Kasumi-1 (cell line): ENCODE data around the gene RGS5.
"Not testable (repeated sequence)": the region's sequence is repeated elsewhere in the genome, so short reads cannot be mapped to it uniquely, and the experiment has no call there.

Experiments
- DNase-seq, 2 experiments: peaks; one replicate each; lab custom pipeline; 2025; lab: John Stamatoyannopoulos, UW

Gene RGS5, protein sequence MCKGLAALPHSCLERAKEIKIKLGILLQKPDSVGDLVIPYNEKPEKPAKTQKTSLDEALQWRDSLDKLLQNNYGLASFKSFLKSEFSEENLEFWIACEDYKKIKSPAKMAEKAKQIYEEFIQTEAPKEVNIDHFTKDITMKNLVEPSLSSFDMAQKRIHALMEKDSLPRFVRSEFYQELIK

DNA sequence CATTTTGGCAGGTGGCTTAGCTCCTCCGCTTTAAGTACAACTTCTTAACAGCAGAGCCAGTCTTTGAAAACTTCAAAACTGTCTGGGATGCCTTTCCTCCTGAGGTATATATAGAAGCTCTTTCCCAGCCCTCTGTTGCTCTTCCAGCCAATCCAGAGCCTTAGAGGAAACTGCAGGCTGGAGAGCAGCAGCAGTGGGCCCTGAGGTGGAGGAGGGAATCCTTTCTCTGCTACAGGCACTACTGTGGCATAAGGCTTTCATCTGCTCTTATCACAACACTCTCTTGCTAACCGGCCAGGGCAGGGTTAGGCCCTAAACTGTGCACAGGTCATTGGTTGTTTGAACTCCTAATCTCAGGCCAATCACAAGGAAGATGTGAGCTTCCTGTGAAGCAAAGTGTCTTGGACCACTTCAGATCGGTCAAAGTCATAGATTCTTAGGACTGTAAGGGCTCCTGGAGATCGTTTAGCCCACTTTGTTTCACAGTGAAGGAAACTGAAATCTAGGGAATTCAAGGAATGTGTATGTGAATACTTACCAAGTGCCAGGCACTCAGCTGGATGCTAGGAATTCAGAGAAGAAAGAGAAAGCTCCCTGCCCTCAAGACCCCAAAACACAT lies at the start of gene RGS5:
Gene RGS5, minus strand, starts transcription at position 84 of the 619 bp plus-strand sequence. Its CDS starts 81 bp downstream, at position 3.
- DNase-seq: no peak

DNA sequence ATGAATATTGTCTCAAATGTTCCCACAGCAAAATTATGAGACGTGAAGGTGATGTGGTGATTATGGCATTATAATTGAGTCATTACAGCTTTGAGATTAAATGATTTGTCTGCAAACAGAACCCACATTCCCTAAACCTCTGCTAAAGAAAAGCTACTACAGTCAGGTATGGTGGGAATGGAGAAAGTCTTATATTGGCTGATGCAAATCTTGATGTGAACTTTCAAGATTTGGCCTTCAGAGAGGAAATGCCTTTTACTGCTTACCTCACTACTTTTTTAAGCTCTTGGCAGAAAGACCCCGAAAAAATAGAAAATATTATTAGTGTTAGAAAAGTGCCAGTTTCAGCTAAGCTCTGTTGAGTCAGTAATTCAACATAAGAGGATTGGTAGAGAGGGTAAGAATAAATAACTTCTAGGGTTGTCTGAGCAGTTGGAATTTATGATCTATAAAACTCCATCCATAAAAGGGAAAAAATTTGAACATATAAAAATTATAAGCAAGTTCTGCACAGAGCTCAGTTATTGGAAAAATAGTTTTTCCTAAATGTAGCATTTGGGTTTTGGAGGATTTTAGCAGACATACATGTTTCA lies 47.8 kb upstream of the RGS5 start:
- no peak for DNase-seq

DNA sequence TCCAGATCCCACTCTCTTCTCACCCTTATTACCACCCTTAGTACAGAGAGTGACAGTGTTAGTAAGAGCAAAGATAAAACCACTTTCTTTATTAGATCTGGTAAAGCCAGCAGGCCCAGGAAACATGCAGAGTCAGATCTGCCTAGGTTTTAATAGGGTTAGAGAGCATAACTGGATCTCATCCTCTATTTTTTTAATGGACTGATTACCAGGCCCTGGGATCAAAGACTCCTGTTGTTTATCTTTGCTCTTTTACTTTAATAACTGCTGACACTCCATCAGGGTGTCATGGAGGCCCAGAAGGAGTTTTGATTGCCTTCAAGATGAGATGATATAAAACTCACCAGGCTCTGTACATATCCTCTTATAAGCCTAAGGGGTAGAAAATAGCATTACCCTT lies 45.3 kb upstream of the RGS5 start:
- no peak for DNase-seq

DNA sequence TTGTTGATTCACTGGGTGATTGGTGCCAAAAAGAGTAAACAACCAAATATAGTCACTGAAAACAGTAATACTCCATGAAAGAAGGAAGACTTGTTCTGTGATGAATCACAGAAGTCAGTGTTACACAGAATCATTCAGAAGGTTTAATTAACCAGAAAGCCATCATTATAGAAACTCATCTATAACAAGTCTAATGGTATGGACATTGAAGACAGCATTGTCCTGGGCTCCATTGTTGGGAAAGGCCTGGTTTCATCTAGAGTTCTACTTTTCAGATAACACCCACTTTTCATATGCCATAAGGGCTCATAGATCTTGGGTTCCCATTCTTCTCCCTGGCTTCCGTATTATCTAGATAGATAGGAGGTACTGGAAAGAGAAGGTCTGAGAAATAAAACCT lies 41.9 kb upstream of the RGS5 start:
- not testable (repeated sequence) for DNase-seq

DNA sequence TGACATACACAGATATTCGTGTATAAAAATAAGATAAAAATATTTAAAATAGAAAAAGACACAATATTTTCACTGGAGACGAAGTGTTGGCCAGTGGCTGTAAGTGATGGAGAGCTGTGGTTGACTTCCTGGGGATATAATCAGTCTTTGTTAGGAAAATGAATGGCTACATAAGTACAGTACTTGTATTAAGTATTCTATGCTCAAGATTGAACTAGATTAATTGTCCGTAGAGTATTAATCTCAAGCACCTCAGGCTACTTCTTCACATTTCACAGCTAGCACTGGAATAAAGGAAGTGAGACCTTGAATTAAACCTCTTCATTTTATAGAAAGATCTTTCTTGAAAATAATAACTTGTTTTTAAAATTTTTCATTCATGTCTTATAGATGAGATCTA lies 39.0 kb upstream of the RGS5 start:
- no peak for DNase-seq

DNA sequence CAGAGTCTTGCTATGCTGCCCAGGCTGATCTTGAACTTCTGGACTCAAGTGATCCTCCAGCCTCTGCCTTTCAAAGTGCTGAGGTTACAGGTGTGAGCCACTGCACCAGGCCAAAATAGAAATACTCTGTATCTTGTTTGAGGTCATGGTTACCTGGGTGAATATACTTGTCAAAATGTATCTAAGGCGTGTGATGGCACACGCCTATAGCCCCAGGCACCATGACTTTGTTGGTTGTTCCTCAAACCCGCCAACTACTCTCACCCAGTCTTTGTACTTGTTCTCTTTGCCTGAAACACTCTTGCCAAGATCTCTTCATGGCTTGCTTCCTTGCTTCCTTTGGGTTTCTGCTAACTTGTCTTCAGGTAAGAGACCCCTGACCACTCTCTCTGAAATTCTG lies 38.0 kb upstream of the RGS5 start:
- no peak for DNase-seq

DNA sequence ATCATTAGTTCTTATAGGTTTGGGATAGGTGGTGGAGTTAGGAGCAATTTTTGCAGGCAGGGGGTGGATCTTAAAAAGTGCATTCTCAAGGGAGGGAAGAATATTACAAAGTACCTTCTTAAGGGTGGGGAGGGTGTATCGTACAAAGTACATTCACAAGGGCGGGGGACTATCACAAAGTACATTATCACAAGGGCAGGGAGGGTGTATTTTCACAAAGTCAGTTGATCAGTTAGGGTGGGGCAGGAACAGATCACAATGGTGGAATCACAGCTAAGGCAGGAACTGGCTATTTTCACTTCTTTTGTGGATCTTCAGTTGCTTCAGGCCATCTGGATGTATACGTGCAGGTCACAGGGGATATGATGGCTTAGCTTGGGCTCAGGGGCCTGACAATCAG lies 30.9 kb upstream of the RGS5 start:
- not testable (repeated sequence) for DNase-seq

DNA sequence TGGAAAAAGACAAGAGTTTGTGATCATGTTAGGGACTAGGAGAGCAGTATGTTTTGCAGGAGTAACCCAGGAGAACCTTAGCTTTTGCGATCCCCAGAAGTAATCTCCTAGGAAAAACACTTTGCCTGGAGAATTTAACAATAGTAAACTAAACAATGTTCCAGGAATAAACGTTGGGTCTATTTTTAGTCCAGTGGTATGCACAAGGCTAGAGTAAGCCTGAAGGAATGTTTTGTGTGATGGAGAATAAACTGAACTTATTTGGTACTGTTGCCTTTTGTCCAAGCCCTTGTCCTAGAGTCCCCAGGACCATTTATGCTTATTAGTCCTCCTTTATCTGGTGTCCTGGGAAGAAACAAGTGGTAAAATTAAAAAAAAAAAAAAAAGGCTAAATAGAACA lies 28.7 kb upstream of the RGS5 start:
- DNase-seq: no peak

DNA sequence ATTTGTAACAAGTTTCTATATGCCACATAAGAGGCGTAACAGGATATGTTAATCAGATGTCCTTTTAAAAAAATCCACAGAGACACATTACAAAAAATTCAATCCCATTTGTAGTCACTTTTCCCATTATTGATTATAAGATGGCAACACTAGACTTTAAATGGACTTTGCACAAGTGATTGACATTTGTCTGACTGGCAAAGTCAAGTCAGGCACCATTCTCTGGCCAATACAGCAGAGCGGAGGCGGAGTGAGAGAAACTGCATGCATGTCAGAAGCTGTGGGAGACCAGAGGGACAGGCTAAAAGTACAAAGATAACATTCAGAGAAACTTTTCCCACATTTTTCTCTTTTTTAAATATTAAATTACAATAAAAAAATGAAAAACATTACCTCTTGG lies 28.1 kb upstream of the RGS5 start:
- no peak for DNase-seq

DNA sequence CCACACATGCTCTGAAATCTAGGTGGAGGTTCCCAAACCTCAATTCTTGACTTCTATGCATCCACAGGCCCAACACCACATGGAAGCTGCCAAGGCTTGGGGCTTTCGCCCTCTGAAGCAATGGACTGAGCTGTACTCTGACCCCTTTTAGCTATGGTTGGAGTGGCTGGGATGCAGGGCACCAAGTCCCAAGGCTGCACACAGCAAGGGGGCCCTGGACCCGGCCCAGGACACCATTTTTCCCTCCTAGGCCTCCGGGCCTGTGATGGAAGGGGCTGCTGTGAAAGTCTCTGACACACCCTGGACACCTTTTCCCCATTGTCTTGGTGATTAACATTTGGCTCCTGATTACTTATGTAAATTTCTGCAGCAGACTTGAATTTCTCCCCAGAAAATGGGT lies 25.6 kb upstream of the RGS5 start:
- DNase-seq: not testable (repeated sequence)

DNA sequence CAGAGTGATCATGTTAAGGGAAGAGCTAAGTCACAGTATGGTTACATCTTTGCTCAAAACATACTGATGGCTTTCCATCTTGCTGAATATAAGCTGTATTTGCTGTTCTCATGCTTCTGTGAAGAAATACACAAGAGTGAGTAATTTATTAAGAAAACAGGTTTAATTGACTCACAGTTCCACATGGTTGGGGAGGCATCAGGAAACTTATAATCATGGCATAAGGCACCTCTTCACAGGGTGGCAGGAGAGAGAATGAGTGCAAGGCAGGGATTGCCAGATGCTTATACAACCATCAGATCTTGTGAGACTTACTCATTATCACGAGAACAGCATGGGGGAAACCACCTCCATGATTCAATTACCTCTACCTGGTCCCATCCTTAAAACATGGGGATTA lies 24.4 kb upstream of the RGS5 start:
- DNase-seq: no peak

DNA sequence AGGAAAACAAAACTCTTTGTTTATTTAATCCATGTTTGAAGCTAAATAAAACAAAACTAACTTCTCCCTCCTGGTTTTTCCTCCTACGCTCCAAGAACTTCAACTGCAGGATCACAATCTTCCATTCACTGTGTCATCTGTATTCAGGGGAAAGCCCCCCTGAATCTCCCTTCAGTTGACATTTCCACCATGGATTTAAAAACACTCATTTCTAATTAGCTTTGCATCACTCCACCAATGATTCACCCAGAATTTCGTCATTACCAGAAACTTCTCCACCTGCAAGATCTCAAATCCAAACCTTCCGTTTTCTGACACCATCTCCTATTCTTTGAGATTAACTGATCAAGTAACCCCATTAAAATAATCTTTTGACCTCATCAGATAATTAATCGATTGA lies 10.9 kb upstream of the RGS5 start:
- no peak for DNase-seq

DNA sequence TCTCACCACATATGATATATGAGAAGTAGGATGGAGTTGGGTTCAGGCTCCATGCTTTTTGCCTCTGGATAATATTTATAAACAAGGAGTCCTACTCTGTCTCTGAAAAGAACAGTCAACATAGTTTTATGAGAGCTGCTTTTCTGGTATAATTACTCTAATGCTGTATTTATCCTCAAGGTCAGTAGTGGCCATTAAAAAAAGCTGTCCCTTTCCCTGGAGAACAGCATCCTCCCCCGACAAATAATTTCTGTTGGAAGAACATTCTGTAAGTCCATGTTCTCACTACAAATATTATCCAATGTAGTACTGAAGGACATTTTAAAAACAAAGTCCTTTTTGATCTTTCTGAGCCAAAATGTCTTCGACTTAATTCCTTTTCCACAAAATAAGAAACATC lies 9.0 kb upstream of the RGS5 start:
- DNase-seq: no peak

DNA sequence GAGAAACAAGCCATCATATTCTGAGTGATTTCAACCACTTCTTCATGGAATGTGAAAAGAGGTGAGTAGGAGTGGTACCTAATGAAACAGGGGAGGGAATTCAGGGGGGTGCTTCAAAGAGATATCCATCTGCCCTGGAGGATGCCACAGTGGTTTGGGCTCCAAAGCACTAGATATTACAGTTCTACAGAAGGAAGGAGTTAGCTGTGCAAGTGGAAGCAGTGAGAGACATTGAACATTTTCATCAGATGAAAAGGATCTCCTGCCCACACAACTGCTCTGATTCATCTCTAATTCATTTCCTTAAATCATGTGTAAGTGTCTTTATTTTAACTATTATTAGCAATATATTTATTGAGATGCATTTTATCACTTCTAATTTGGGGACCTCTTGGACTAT lies 2.8 kb upstream of the RGS5 start:
- DNase-seq: no peak

DNA sequence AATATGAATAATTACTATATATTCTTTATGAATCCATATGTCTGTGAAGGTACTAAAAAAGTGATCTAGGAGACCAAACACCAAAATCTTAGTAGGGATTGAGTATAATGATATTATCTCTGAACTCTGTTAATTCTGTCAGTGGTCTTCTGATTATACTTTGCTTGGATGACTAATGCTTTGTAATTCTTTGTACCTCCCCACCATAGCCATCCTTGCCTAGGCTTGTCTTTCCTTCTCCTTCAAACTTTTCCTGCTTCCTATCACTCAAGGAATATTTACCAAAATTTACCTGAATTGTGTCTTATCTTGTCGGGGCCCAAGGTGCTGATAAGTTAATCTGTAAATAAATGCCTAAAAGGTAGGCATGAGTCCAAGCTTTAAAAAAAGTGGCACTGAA lies 845 bp upstream of the RGS5 start:
- DNase-seq: no peak

DNA sequence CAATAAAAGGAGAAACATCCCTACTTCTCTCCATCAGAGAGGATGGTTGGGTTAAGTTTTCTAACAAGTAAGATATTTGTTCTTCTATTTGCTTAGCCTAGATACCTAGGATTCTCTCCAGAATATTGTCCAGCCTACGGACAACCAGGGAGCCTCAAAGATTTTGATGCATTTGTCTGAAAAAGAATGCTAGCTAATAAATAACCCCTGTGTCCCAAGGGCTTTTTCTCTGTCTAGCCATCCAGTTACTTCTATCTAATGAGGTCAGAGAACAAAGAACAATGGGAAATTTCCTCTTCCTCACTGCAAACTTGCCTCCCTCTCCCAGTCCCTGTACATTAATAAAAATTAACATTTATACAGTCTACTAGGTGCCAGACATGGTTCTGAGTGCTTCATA lies 810 bp downstream of the RGS5 start:
- DNase-seq: no peak

DNA sequence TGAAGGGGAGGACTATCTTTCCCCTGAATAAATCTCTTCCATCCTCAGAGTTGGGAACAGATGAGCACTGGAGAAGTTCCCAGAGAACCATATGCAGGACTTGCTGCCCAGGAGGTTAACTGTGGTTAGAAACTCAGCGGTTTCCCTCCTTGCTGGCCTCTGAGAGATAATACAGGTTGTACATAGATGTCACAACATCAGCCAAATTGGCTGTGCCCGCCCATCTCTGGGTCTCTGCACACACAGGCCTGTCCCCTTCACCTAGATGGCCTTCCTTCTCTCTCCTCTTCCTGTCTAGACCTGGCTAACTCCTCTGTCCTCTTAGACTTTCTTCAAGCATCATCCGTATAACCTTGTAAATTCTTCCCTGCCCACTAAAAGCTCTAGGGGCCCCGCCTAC lies 5.7 kb downstream of the RGS5 start:
- no peak for DNase-seq

DNA sequence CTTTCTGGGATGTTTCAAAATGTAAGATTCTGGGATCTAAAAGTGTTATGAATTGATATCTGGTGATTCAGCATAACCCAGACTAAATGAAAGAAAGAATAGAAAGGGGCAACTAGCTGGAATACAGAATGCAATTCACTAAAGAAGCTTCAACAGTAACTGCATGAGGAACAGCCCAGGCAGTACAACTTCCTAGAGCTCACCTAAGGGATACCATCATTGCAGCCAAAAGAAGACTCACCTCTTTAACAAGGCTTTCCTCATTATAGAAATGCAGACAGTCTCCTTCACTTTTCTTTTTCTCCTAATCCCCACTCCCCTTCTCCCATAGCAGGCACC lies 6.3 kb downstream of the RGS5 start:
- no peak for DNase-seq

DNA sequence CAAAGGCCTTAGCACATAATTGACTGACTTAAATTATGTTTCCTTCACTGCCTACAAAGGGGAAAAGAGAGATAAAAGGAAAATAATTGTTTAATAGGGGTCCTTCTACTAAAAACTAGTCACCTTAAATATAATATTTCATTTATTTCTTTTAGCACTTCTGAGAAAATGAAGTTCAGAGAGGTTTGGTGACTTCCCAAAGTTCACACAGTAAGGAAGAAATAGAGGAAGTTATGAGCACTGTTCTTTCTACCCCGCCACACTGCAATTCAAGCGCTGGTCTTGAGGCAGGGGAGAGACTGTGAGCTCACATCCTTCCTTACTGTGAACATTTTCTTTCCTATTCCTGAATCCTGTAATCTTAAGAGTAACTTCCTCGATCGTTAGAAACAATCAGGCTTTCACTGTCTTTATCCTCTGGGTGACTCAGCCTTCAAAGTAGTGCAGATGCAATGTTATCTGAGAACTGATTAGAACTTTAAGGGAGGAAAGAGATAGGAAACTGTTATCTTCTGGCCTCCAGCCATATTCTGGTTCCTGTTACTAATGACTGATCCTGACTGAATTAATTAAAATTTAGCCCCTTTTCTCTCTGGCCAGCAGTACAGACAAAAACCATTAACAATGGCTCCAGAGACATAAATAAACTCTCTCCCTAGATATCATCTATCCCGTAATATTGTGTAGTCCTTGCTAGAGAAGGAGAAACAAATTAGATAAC lies 6.8 kb downstream of the RGS5 start:
- no peak for DNase-seq

DNA sequence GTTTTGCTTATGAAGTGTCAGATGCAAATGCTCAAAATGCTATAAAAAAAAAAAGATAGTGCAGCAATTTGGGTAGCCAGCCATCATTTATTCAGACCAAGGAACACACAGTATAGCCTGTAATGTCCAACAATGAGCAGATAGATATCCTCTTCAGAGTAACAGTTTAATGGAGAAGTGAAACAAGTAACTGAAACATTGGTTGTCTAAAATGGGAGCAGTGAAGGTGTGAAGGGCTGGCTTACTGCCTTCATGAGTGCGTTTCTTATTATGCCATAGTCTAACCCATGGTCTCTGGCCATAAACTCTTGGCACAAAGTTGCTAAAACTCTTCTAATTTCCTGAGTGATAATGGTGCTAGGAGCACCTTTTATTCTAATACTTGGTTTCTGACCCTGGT lies 11.4 kb downstream of the RGS5 start:
- DNase-seq: no peak

DNA sequence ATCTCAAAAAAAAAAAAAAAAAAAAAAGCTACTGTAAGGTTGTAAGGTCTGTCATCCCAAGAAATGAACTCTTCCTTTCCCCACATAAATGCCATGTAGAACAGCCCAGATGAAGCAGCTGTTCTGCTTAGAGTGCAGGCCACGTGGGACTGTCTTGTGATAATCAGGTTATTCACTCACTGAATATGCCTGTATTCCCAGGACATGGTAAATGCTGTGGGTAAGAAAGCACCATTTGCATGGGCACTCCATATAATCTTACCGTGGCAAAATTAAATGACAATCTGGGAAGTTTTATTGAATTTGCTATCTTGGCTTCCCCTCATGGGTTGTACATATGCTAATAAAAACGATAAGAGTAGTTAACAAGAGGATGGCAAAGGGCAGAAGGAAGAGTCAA lies 13.8 kb downstream of the RGS5 start:
- DNase-seq: no peak

DNA sequence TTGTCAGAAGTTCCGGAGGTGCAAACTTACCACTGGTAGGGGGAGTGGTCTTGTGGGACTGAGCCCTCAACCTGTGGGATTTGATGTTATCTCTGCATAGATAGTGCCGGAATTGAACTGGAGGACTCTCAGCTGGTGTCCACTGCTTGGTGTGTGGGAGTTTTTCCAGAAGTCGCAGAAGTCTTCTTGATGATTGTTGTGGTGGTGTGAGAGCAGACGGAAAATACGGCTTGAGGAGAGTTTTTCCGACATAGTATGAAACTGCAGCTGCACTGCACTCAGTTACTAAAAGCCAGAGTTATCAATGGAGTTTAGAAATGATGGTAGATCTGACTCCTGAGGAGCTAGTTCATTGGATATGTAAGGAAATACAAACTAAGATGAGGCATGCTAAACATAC lies 14.9 kb downstream of the RGS5 start:
- DNase-seq: no peak

DNA sequence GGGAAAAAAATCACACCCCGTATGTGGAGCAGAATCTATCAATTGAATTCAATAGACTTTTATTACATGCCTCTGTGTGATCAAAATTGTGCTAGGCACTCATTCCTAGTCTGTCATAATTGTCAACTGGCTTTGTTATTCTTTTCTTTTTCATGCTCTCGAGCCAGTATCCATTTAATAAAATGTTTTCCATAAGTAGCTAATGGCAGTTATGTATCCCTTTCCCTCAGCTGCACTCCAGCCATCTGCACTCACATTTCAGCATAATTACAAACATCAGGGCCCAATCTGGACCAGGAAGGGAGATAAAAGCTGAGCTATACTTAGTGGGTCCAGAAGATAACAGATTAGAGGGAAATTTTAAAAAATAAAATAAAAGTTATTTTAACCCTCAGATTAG lies 15.9 kb downstream of the RGS5 start:
- no peak for DNase-seq
